WTC11 (cell line): ENCODE results near the gene TTC4. TPM values are rescaled to one million over a fixed set of nuclear protein-coding genes. Genes with fewer than 3 reads are reported as not detected.
A peak's percentile ranks its signal among the peaks of the same experiment; 100 is the strongest.

Experiments
- ATAC-seq: fragments of 200-7000 bp; cut with Tn5 transposase; 2 replicates; pipeline ENCODE4 v1.10.0; 2021; ENCODE audit warnings: mild to moderate bottlenecking, moderate library complexity
- CTCF ChIA-PET: fragments of 300-600 bp; sonication (Branson Sonifier 250); formaldehyde crosslinking; loops from one replicate; lab custom pipeline; 2021; ENCODE audit warnings: antibody characterized with exemption; lab: Charles Lee
- POLR2A ChIA-PET: fragments of 350-600 bp; sonication (Branson Sonifier 250); formaldehyde crosslinking; loops from one replicate; lab custom pipeline; 2021; ENCODE audit warnings: antibody characterized with exemption; lab: Charles Lee
- DNase-seq: peaks from one replicate; pipeline ENCODE4 v3.0.0; 2021; ENCODE audit warnings: low spot score
- H3K27ac Mint-ChIP-seq: 2 replicates; pipeline ENCODE4 v1.8.0; 2021; ENCODE audit warnings: mixed read lengths
- H3K27me3 Mint-ChIP-seq: 2 replicates; pipeline ENCODE4 v1.8.0; 2021; ENCODE audit warnings: low read depth, mild to moderate bottlenecking, moderate library complexity, mixed read lengths
- H3K36me3 Mint-ChIP-seq: 2 replicates; pipeline ENCODE4 v1.8.0; 2021; ENCODE audit warnings: mixed read lengths
- H3K4me1 Mint-ChIP-seq: 2 replicates; pipeline ENCODE4 v1.8.0; 2022; ENCODE audit warnings: mixed read lengths
- H3K4me3 Mint-ChIP-seq: 2 replicates; pipeline ENCODE4 v1.8.0; 2021; ENCODE audit warnings: mild to moderate bottlenecking, moderate library complexity, mixed read lengths
- H3K9me3 Mint-ChIP-seq: 2 replicates; pipeline ENCODE4 v1.8.0; 2021; ENCODE audit warnings: mixed read lengths
- CREM ChIP-seq: sonication (generic); formaldehyde crosslinking; IDR thresholded peaks from 2 replicates; pipeline ENCODE4 v1.8.1; 2022; ENCODE audit warnings: mild to moderate bottlenecking, missing genetic modification reagents, moderate library complexity
- FOXK1 ChIP-seq: sonication (generic); formaldehyde crosslinking; IDR thresholded peaks from 2 replicates; pipeline ENCODE4 v1.8.0; 2022; ENCODE audit warnings: mild to moderate bottlenecking, moderate library complexity, missing genetic modification reagents
- GTF2I ChIP-seq: fragments of 250-450 bp; sonication (Bioruptor Pico); conservative IDR thresholded peaks from 2 replicates; pipeline ENCODE4 v1.4.0; 2021; ENCODE audit warnings: mild to moderate bottlenecking
- IRF2 ChIP-seq: sonication (generic); formaldehyde crosslinking; IDR thresholded peaks from 2 replicates; pipeline ENCODE4 v1.8.0; 2022; ENCODE audit warnings: low read depth, missing genetic modification reagents, borderline replicate concordance
- JAZF1 ChIP-seq: fragments of 250-450 bp; sonication (Bioruptor Pico); IDR thresholded peaks from 2 replicates; pipeline ENCODE4 v1.9.0; 2021; ENCODE audit warnings: moderate library complexity, mild to moderate bottlenecking, inconsistent platforms
- KAT7 ChIP-seq: sonication (generic); formaldehyde crosslinking; IDR thresholded peaks from 2 replicates; pipeline ENCODE4 v1.8.1; 2023; ENCODE audit warnings: missing genetic modification reagents, mild to moderate bottlenecking, borderline replicate concordance
- TEAD4 ChIP-seq: sonication (generic); formaldehyde crosslinking; IDR thresholded peaks from 2 replicates; pipeline ENCODE4 v1.8.0; 2022; ENCODE audit warnings: mild to moderate bottlenecking, missing genetic modification reagents
- TP53 ChIP-seq: sonication (generic); formaldehyde crosslinking; IDR thresholded peaks from 2 replicates; pipeline ENCODE4 v1.8.1; 2023; ENCODE audit warnings: mild to moderate bottlenecking, missing genetic modification reagents
- ZNF121 ChIP-seq: sonication (generic); formaldehyde crosslinking; IDR thresholded peaks from 2 replicates; pipeline ENCODE4 v1.8.0; 2023; ENCODE audit warnings: missing genetic modification reagents
- ZNF138 ChIP-seq: sonication (generic); formaldehyde crosslinking; conservative IDR thresholded peaks from 2 replicates; pipeline ENCODE4 v1.8.1; 2022; ENCODE audit warnings: mild to moderate bottlenecking, moderate library complexity, missing genetic modification reagents
- ZNF671 ChIP-seq: fragments of 250-450 bp; sonication (Bioruptor Pico); IDR thresholded peaks from 2 replicates; pipeline ENCODE4 v1.8.0; 2021; ENCODE audit warnings: mild to moderate bottlenecking
- total RNA-seq: library from RNA; stranded (reverse); gene quantifications from 3 replicates; pipeline ENCODE4 v1.2.3, GENCODE V29; 2021
- TF ChIP-seq, protein P1 (sequence below): sonication (generic); formaldehyde crosslinking; IDR thresholded peaks from 2 replicates; pipeline ENCODE4 v1.8.1; 2023; ENCODE audit warnings: mild to moderate bottlenecking, missing genetic modification reagents
- TF ChIP-seq, protein P2 (sequence below): sonication (generic); formaldehyde crosslinking; IDR thresholded peaks from 2 replicates; pipeline ENCODE4 v1.8.1; 2023; ENCODE audit warnings: mild to moderate bottlenecking, missing genetic modification reagents, moderate library complexity
- TF ChIP-seq, protein P3 (sequence below): fragments of 250-450 bp; sonication (Bioruptor Pico); conservative IDR thresholded peaks from 2 replicates; pipeline ENCODE4 v1.9.0; 2021; ENCODE audit warnings: mild to moderate bottlenecking
- TF ChIP-seq, protein P4 (sequence below): fragments of 250-450 bp; sonication (Bioruptor Pico); IDR thresholded peaks from 2 replicates; pipeline ENCODE4 v2.1.2; 2022; ENCODE audit warnings: mild to moderate bottlenecking, moderate library complexity
- TF ChIP-seq, protein P5 (sequence below): fragments of 250-450 bp; sonication (Bioruptor Pico); IDR thresholded peaks from 2 replicates; pipeline ENCODE4 v1.9.0; 2021; ENCODE audit warnings: mild to moderate bottlenecking
- TF ChIP-seq, protein P6 (sequence below): sonication (generic); formaldehyde crosslinking; IDR thresholded peaks from 2 replicates; pipeline ENCODE4 v1.8.1; 2022; ENCODE audit warnings: mild to moderate bottlenecking, moderate library complexity, missing genetic modification reagents
- TF ChIP-seq, protein P7 (sequence below): sonication (generic); formaldehyde crosslinking; IDR thresholded peaks from 2 replicates; pipeline ENCODE4 v1.8.0; 2022; ENCODE audit warnings: mild to moderate bottlenecking, missing genetic modification reagents
- TF ChIP-seq, protein P8 (sequence below): sonication (generic); formaldehyde crosslinking; IDR thresholded peaks from 2 replicates; pipeline ENCODE4 v1.8.1; 2022; ENCODE audit warnings: missing genetic modification reagents, borderline replicate concordance

The TTC4 gene
- total RNA-seq, 1 experiment from 2014 or later = 18.8 TPM

DNA sequence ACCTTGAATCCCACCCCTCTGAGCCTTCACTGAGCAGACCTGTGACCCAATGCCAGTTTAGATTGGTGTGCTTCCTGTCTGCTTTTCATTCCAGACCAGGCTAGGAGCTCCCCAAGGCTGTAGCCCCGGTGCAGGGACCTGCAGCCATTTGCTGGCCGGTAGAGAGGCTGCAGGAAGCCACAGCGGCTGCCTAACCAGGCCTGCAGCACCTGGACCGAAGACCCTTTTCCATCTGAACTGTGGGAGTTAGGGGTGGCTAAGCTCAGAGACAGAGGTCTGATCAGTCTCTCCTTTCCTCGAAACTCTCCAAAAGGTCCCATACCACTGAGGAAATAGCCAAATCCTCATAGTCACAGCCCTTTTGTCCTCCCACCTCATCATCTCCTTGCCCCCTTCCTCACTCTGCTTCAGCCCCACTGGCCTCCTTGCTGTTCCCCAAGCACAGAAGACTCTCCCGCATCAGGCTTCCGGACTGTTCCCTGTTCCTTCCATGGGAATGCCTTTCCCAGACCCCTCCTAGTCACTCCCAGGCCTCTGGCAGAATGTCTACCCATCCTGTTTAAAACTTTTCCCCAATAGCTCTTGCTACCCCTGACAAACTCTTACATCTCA lies 674 bp upstream of the TTC4 start (continued):
- no peak for TF ChIP-seq ZNF671 (CRISPR knock-in tag)
- TF ChIP-seq, protein P1, sequence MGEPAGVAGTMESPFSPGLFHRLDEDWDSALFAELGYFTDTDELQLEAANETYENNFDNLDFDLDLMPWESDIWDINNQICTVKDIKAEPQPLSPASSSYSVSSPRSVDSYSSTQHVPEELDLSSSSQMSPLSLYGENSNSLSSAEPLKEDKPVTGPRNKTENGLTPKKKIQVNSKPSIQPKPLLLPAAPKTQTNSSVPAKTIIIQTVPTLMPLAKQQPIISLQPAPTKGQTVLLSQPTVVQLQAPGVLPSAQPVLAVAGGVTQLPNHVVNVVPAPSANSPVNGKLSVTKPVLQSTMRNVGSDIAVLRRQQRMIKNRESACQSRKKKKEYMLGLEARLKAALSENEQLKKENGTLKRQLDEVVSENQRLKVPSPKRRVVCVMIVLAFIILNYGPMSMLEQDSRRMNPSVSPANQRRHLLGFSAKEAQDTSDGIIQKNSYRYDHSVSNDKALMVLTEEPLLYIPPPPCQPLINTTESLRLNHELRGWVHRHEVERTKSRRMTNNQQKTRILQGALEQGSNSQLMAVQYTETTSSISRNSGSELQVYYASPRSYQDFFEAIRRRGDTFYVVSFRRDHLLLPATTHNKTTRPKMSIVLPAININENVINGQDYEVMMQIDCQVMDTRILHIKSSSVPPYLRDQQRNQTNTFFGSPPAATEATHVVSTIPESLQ (CRISPR knock-in tag) = no peak
- TF ChIP-seq, protein P2, sequence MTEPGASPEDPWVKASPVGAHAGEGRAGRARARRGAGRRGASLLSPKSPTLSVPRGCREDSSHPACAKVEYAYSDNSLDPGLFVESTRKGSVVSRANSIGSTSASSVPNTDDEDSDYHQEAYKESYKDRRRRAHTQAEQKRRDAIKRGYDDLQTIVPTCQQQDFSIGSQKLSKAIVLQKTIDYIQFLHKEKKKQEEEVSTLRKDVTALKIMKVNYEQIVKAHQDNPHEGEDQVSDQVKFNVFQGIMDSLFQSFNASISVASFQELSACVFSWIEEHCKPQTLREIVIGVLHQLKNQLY (CRISPR knock-in tag) = no peak

DNA sequence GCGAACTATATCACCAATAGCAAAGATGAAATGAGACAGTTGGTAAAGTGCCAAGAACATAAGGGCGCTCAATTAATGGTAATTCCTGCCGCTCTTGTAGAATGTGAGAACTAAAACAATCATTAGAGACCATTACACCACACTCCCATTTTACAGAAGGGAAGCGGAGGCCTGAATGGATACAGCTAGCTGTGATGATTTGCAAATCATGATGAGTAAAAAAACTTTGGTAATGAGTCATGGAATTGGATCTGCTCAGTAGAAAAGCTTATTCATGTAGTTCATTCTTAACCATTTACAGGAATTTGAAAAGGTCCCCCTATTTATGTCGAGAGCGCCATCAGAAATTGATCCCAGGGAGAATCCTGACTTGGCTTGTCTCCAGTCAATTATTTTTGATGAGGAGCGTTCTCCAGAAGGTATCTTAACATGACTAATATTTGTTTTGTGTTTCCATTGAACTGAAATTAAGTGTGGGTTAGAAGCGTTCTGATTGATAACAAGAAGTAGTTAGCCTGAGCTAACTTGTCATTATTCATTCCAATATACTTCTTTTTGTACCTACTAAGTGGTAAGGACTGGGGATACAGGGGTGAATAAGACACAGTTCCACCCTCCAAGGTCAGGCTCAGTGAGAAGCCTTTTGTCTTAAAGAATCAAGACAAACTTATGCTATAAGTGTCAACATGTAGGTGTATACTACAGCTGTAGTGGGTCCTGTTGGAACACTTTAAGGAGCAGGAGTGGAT lies 812 bp downstream of the TTC4 start:
- no peak for ATAC-seq

DNA sequence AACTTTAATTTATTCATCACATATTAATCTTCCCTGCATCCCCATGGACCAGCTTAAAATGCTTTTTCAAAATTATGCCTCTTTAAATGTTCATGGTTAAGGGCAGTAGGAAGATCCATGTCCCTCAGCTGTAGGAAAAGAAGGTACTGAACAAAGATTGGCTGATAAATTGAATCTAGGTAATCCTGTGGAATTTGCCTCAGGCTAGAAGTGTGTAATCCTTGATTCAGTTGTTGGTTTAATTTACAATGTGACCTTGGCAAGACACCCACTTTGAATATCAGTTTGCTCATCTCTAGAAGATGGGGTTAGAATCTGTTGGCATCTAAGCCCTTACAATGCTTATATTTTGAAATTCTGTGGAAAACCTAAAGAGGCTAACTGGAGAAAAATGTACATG lies 6.1 kb downstream of the TTC4 start:
- Mint-ChIP-seq H3K27ac (0 out of 2 replicates have a peak overlapping the region, but pooled peaks have one; percentile 23), H3K4me3 (no peak overlapping the region), H3K27me3 (no peaks in the 10 kb centered on the region), H3K4me1 (peaks cover 7% of the 10 kb centered on the region; the same call in 1 of the 2 replicates), H3K9me3 (no peaks in the 10 kb centered on the region), H3K36me3 (peaks cover 73% of the 10 kb centered on the region)
- POLR2A ChIA-PET = no interaction called here
- CTCF ChIA-PET = no interaction called here
- TF ChIP-seq, protein P3, sequence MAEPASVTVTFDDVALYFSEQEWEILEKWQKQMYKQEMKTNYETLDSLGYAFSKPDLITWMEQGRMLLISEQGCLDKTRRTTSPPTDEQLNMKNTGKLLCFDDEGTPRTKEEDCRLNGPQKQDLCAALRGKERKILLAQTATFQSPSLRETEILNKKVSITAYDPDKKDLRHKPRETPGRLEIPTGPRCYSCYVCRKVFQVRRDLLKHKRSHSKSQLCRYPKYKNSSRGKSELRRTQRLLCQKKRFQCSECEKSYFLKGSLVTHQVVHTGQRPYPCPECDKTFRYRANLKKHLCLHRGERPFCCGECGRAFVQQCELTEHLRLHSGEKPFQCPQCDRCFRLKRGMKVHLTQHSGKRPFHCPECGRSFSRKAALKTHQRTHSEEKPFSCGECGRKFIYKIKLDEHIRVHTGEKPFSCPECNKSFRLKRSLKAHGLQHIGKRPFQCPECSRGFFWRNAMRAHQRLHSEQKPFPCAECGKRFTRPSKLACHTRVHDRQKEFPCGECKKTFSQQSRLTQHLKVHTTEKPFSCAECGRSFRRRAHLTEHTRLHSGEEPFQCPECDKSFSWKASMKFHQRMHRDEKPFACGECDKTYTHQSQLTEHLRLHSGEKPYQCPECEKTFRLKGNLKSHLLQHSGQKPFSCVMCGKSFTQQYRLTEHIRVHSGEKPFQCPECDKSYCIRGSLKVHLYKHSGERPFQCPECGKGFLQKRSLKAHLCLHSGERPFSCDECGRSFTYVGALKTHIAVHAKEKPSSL (CRISPR knock-in tag) = no peak
- no peak for TF ChIP-seq CREM (CRISPR knock-in tag)
- TF ChIP-seq TEAD4 (CRISPR knock-in tag) = no peak
- TF ChIP-seq FOXK1 = no peak
- no peak for TF ChIP-seq KAT7 (CRISPR knock-in tag)
- TF ChIP-seq, protein P4, sequence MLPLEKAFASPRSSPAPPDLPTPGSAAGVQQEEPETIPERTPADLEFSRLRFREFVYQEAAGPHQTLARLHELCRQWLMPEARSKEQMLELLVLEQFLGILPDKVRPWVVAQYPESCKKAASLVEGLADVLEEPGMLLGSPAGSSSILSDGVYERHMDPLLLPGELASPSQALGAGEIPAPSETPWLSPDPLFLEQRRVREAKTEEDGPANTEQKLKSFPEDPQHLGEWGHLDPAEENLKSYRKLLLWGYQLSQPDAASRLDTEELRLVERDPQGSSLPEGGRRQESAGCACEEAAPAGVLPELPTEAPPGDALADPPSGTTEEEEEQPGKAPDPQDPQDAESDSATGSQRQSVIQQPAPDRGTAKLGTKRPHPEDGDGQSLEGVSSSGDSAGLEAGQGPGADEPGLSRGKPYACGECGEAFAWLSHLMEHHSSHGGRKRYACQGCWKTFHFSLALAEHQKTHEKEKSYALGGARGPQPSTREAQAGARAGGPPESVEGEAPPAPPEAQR (CRISPR knock-in tag) = no peak
- no peak for TF ChIP-seq JAZF1 (CRISPR knock-in tag)
- TF ChIP-seq, protein P5, sequence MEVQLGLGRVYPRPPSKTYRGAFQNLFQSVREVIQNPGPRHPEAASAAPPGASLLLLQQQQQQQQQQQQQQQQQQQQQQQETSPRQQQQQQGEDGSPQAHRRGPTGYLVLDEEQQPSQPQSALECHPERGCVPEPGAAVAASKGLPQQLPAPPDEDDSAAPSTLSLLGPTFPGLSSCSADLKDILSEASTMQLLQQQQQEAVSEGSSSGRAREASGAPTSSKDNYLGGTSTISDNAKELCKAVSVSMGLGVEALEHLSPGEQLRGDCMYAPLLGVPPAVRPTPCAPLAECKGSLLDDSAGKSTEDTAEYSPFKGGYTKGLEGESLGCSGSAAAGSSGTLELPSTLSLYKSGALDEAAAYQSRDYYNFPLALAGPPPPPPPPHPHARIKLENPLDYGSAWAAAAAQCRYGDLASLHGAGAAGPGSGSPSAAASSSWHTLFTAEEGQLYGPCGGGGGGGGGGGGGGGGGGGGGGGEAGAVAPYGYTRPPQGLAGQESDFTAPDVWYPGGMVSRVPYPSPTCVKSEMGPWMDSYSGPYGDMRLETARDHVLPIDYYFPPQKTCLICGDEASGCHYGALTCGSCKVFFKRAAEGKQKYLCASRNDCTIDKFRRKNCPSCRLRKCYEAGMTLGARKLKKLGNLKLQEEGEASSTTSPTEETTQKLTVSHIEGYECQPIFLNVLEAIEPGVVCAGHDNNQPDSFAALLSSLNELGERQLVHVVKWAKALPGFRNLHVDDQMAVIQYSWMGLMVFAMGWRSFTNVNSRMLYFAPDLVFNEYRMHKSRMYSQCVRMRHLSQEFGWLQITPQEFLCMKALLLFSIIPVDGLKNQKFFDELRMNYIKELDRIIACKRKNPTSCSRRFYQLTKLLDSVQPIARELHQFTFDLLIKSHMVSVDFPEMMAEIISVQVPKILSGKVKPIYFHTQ = no peak
- TF ChIP-seq, protein P6, sequence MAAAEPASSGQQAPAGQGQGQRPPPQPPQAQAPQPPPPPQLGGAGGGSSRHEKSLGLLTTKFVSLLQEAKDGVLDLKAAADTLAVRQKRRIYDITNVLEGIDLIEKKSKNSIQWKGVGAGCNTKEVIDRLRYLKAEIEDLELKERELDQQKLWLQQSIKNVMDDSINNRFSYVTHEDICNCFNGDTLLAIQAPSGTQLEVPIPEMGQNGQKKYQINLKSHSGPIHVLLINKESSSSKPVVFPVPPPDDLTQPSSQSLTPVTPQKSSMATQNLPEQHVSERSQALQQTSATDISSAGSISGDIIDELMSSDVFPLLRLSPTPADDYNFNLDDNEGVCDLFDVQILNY (CRISPR knock-in tag) = no peak
- no peak for TF ChIP-seq ZNF121 (CRISPR knock-in tag)
- no peak for ATAC-seq
- DNase-seq = no peak

More for the DNA sequence above, 812 bp downstream of the TTC4 start:
- CTCF ChIA-PET = interaction anchor here (1.6 to 2.7 kb wide), 2 partner anchors 75 to 85 kb away, joined by 5 to 10 read pairs; partner anchors contain the start of gene TTC22
- peak overlapping the region; percentile 92 for H3K4me3 Mint-ChIP-seq
- POLR2A ChIA-PET = no interaction called here
- peaks cover 18% of the 10 kb centered on the region for H3K27me3 Mint-ChIP-seq
- no peak for DNase-seq
- TF ChIP-seq, protein P7, sequence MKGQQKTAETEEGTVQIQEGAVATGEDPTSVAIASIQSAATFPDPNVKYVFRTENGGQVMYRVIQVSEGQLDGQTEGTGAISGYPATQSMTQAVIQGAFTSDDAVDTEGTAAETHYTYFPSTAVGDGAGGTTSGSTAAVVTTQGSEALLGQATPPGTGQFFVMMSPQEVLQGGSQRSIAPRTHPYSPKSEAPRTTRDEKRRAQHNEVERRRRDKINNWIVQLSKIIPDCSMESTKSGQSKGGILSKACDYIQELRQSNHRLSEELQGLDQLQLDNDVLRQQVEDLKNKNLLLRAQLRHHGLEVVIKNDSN (CRISPR knock-in tag) = no peak
- TF ChIP-seq, protein P8, sequence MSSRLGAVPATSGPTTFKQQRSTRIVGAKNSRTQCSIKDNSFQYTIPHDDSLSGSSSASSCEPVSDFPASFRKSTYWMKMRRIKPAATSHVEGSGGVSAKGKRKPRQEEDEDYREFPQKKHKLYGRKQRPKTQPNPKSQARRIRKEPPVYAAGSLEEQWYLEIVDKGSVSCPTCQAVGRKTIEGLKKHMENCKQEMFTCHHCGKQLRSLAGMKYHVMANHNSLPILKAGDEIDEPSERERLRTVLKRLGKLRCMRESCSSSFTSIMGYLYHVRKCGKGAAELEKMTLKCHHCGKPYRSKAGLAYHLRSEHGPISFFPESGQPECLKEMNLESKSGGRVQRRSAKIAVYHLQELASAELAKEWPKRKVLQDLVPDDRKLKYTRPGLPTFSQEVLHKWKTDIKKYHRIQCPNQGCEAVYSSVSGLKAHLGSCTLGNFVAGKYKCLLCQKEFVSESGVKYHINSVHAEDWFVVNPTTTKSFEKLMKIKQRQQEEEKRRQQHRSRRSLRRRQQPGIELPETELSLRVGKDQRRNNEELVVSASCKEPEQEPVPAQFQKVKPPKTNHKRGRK = no peak
- TF ChIP-seq IRF2 (CRISPR knock-in tag) = no peak
- TF ChIP-seq GTF2I (CRISPR knock-in tag) = no peak
- no peak for TF ChIP-seq TP53
- TF ChIP-seq ZNF138 (CRISPR knock-in tag) = no peak
- no peak for TF ChIP-seq ZNF121 (CRISPR knock-in tag)
- H3K9me3 Mint-ChIP-seq = no peaks in the 10 kb centered on the region
- peak overlapping the region; percentile 84 for H3K27ac Mint-ChIP-seq
- peaks cover 24% of the 10 kb centered on the region for H3K36me3 Mint-ChIP-seq
- peaks cover 14% of the 10 kb centered on the region for H3K4me1 Mint-ChIP-seq
